Measurements from ENCODE around the gene PSORS1C1. TPM values are rescaled to one million over a fixed set of nuclear protein-coding genes. Genes with fewer than 3 reads are reported as not detected.
"Not testable (repeated sequence)": the region's sequence is repeated elsewhere in the genome, so short reads cannot be mapped to it uniquely, and the experiment has no call there.

The PSORS1C1 gene, protein sequence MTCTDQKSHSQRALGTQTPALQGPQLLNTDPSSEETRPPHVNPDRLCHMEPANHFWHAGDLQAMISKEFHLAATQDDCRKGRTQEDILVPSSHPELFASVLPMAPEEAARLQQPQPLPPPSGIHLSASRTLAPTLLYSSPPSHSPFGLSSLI
- total RNA-seq = 1 to 10 TPM in 2 of 7 donors, under 1 TPM in 2, not detected in 3; 0.76 to 3.4 (median 1.1) TPM
- under 1 TPM; 0.11 to 0.70 (median 0.21) TPM for polyA plus RNA-seq
- long read RNA-seq, donor 1 = 0 reads
- long read RNA-seq, donor 2 = 0 reads

DNA sequence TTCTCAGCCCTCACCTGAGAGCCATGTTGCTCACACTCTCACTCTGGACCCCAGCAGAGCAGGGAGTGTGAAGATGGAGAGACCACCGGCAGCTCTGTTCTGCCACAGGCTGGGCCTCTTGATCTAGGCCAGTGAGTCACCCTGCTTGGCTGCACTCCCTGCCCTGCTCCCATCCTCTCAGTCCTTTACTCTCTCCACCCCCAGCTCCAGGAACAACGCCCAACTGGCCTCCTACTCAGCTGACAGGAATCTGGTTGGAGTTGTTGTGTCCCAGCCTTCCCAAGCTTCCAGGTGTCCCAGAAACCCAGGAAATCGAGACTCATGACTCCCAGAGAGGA is at the start of gene PSORS1C1:
Gene PSORS1C1, plus strand, starts transcription at position 260 of the 338 bp plus-strand sequence. CDS start 14,833 bp downstream, outside the sequence.
- peak within 1 kb of the TSS in 4 of 8 donors; percentile 5 to 57 (median 40) for H3K27ac ChIP-seq
- H3K4me3 ChIP-seq = peak within 1 kb of the TSS in 1 of 8 donors; percentile 7
- H3K36me3 ChIP-seq = no peaks in the 10 kb centered on the region

DNA sequence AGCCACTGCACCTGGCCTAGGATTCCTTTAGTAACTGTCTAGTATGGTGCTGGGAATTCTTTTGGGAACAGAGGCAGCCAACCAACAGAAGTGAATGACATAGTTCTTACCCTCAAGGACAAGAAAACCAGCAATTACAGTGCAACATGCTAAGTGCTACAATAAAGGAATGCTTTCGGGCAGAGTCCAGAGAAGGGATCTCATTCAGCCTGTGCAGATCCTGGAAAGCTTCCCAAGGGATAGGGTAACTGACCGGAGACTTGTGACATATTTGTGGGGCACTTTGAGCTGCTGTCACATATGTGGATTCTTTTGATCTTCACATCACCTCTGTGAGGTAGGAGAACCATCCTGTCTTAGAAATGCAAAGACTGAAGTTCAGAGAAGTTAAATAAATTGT is 49.0 kb upstream of the PSORS1C1 start:
- no peak overlapping the region for H3K4me3 ChIP-seq
- intact Hi-C loops (cut with DNase I; ENCODE audit: low total_unique reads) = no loop called here
- H3K9me3 ChIP-seq = no peaks in the 10 kb centered on the region
- no peak overlapping the region for H3K27ac ChIP-seq
- no peaks in the 10 kb centered on the region for H3K36me3 ChIP-seq
- H3K4me1 ChIP-seq = peaks cover 0 to 9% (median 0%) of the 10 kb centered on the region in 6 donors
- 59 to 90% (median 63%) methylated on average over 2 of the region's 2 CpGs for WGBS, 5 donors
- no peak for DNase-seq
- TF ChIP-seq POLR2A (IDR thresholded peaks at IDR 0.05) (no peak), POLR2AphosphoS5 (IDR thresholded peaks at IDR 0.05) (no peak)
- TF ChIP-seq, protein P1, sequence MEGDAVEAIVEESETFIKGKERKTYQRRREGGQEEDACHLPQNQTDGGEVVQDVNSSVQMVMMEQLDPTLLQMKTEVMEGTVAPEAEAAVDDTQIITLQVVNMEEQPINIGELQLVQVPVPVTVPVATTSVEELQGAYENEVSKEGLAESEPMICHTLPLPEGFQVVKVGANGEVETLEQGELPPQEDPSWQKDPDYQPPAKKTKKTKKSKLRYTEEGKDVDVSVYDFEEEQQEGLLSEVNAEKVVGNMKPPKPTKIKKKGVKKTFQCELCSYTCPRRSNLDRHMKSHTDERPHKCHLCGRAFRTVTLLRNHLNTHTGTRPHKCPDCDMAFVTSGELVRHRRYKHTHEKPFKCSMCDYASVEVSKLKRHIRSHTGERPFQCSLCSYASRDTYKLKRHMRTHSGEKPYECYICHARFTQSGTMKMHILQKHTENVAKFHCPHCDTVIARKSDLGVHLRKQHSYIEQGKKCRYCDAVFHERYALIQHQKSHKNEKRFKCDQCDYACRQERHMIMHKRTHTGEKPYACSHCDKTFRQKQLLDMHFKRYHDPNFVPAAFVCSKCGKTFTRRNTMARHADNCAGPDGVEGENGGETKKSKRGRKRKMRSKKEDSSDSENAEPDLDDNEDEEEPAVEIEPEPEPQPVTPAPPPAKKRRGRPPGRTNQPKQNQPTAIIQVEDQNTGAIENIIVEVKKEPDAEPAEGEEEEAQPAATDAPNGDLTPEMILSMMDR (IDR thresholded peaks at IDR 0.05 in 8 of 11, conservative IDR thresholded peaks at IDR 0.05 in 3 of 11) = no peak
- H3K27me3 ChIP-seq (replicated peaks in 1 of 7) = peaks cover 0 to 4% (median 0%) of the 10 kb centered on the region in 7 donors

More for the DNA sequence above, at the start of gene PSORS1C1:
- H3K27me3 ChIP-seq (replicated peaks in 1 of 7) = peaks cover 0 to 40% (median 0%) of the 10 kb centered on the region in 7 donors
- peak; percentile 63 for DNase-seq
- TF ChIP-seq POLR2A (IDR thresholded peaks at IDR 0.05) (no peak), POLR2AphosphoS5 (IDR thresholded peaks at IDR 0.05) (peak in 1 of 3 donors; percentile 26)
- WGBS, 5 donors = 29 to 75% (median 41%) methylated on average over 3 of the region's 3 CpGs
- intact Hi-C loops (cut with DNase I; ENCODE audit: low total_unique reads) = no loop called here
- H3K9me3 ChIP-seq = no peaks in the 10 kb centered on the region
- H3K4me1 ChIP-seq = peaks cover 0 to 22% (median 0%) of the 10 kb centered on the region in 6 donors

DNA sequence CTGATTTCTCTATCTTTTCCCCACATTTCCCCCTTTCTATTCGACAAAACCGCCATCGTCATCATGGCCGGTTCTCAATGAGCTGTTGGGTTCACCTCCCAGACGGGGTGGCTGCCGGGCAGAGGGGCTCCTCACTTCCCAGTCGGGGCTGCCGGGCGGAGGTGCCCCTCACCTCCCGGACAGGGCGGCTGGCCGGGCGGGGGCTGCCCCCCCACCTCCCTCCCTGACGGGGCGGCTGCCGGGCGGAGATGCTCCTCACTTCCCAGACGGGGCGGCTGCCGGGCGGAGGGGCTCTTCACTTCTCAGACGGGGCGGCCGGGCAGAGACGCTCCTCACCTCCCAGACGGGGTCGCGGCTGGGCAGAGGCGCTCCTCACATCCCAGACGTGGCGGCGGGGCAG is 47.6 kb upstream of the PSORS1C1 start:
- intact Hi-C loops (cut with DNase I; ENCODE audit: low total_unique reads); H3K9me3 ChIP-seq; H3K27me3 ChIP-seq (replicated peaks in 1 of 7); DNase-seq; H3K4me1 ChIP-seq; H3K4me3 ChIP-seq; H3K36me3 ChIP-seq; H3K27ac ChIP-seq: not testable (repeated sequence)
- WGBS, 5 donors = 84 to 96% (median 93%) methylated on average over 9 to 26 of the region's 32 CpGs

DNA sequence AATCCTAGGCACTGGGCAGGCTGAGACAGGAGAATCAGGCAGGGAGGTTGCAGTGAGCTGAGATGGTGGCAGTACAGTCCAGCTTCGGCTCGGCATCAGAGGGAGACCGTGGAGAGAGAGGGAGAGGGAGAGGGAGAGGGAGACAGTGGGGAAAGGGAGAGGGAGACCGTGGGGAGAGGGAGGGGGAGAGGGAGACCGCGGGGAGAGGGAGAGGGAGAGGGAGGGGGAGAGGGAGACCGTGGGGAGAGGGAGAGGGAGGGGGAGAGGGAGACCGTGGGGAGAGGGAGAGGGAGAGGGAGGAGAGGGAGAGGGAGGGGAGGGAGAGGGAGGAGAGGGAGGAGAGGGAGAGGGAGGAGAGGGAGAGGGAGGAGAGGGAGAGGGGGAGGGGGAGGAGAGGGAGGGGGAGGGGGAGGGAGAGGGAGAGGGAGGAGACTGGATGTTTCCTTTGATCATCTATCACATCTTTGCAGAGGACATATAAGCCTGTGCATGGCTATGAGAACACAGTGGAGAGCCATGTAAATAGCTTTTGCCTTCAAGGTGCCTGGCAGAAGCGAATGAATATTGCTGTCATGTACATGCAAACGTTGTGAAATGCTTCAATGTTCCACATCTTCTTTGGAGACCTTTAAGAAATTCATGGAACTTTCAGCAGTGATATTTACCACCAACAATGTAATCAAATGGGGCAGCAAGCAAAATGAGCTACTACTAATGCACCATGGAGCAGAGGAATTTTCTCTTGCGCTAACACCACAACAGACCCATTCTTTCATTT is 46.5 kb upstream of the PSORS1C1 start:
- not testable (repeated sequence) for H3K27ac ChIP-seq; H3K27me3 ChIP-seq (replicated peaks in 1 of 7); H3K9me3 ChIP-seq; H3K4me1 ChIP-seq; DNase-seq; H3K4me3 ChIP-seq; H3K36me3 ChIP-seq
- 82 to 94% (median 86%) methylated on average over 3 to 9 of the region's 11 CpGs for WGBS, 5 donors
- intact Hi-C loops (cut with DNase I; ENCODE audit: low total_unique reads) = loop anchor here (2.0 kb wide), 1 partner anchor 239 kb away; no protein-coding TSS in a partner anchor

DNA sequence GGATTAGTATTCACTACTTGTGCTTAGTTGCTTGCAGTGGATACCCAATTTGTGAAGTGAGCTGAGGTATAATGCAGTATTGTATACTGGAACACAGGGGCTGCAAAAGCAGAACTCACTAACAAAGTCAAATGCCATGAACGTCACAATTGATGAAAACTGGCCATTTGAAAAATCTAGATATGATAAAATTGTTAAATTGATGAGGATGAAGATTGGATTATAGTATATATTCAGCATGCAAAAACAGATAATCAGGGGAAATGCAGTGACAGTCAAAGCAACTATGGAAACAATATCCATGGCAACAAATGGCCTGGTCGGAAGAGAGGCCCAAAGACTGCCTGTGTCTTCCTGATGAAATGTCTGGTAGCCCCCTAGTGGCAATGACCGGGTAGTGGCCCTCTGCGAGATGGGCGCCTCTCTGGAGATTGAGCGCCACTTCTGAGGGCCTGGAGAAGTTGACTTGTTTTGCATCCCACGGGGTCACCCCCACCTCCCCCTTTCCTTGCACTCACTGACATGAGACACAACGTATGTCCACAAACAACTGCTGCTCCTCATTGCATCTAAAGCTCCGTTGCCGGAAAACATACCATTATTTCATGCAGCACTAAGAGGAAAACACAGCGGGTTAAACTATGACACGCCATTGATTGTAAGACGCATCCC is 45.8 kb upstream of the PSORS1C1 start:
- peak; percentile 87 for DNase-seq
- intact Hi-C loops (cut with DNase I; ENCODE audit: low total_unique reads) = loop anchor here (2.0 kb wide), 1 partner anchor 240 kb away; no protein-coding TSS in a partner anchor
- TF ChIP-seq POLR2A (IDR thresholded peaks at IDR 0.05) (no peak), POLR2AphosphoS5 (IDR thresholded peaks at IDR 0.05) (peak in 1 of 3 donors; percentile 7)
- TF ChIP-seq, protein P1 (IDR thresholded peaks at IDR 0.05 in 8 of 11, conservative IDR thresholded peaks at IDR 0.05 in 3 of 11) = peak; percentile 77 to 98 (median 91)
- H3K27ac ChIP-seq = no peak overlapping the region
- H3K4me1 ChIP-seq = peaks cover 0 to 9% (median 0%) of the 10 kb centered on the region in 6 donors
- no peaks in the 10 kb centered on the region for H3K36me3 ChIP-seq
- no peaks in the 10 kb centered on the region for H3K9me3 ChIP-seq
- no peaks in the 10 kb centered on the region for H3K27me3 ChIP-seq (replicated peaks in 1 of 7)
- 47 to 51% (median 50%) methylated on average over 13 of the region's 13 CpGs for WGBS, 5 donors
- H3K4me3 ChIP-seq = no peak overlapping the region

Data from spleen (tissue), 13 donors.